GM21381 (cell line): ENCODE measurements around the gene ATP5ME.
"Not testable (repeated sequence)": the region's sequence is repeated elsewhere in the genome, so short reads cannot be mapped to it uniquely, and the experiment has no call there.

ENCODE experiments used
- ATAC-seq: cut with Tn5 transposase; IDR thresholded peaks from one replicate; pipeline ENCODE4 v1.9.1; 2021; ENCODE audit warnings: mild to moderate bottlenecking, moderate library complexity; ENCODE audit not compliant: unreplicated experiment

ATP5ME gene

GRCh38 chr4:657338-657833 lies 16.7 kb downstream of the ATP5ME start:
- ATAC-seq: no peak

- no peak for ATAC-seq
Observed at GRCh38 chr4:656436-657337, 17.4 kb downstream of the ATP5ME start.

GRCh38 chr4:655464-656151 lies 18.5 kb downstream of the ATP5ME start:
- ATAC-seq: no peak

GRCh38 chr4:654871-655463 lies 19.1 kb downstream of the ATP5ME start:
- ATAC-seq: no peak

GRCh38 chr4:654503-654845 lies 19.6 kb downstream of the ATP5ME start:
- ATAC-seq: no peak

GRCh38 chr4:653831-654502 lies 20.1 kb downstream of the ATP5ME start:
- no peak for ATAC-seq

- no peak for ATAC-seq
Observed at GRCh38 chr4:653080-653821, 20.8 kb downstream of the ATP5ME start.

- ATAC-seq: no peak
Observed at GRCh38 chr4:651884-652642, 22.0 kb downstream of the ATP5ME start.

- ATAC-seq: no peak
Observed at GRCh38 chr4:650951-651883, 22.9 kb downstream of the ATP5ME start.

GRCh38 chr4:650461-650860 lies 23.6 kb downstream of the ATP5ME start:
- ATAC-seq: no peak

- ATAC-seq: no peak
Observed at GRCh38 chr4:649751-650310, 24.2 kb downstream of the ATP5ME start.

GRCh38 chr4:649293-649625 lies 24.8 kb downstream of the ATP5ME start:
- ATAC-seq: no peak

GRCh38 chr4:648579-649292 lies 25.3 kb downstream of the ATP5ME start:
- ATAC-seq: no peak

GRCh38 chr4:647481-647880 lies 26.6 kb downstream of the ATP5ME start:
- no peak for ATAC-seq

GRCh38 chr4:646460-646859 lies 27.6 kb downstream of the ATP5ME start:
- ATAC-seq: no peak

GRCh38 chr4:642366-642765 lies 31.7 kb downstream of the ATP5ME start:
- ATAC-seq: not testable (repeated sequence)

- no peak for ATAC-seq
Observed at GRCh38 chr4:637536-638280, 36.4 kb downstream of the ATP5ME start.
